Skeletal muscle satellite cell (primary cell): ENCODE results near the gene NOX3.

ENCODE experiments used
- H3K27me3 ChIP-seq: 2 replicates; pipeline ENCODE4 v1.7.0; 2013; ENCODE audit warnings: low read length; ENCODE audit not compliant: control insufficient read depth, insufficient read depth
- H3K36me3 ChIP-seq: 2 replicates; pipeline ENCODE4 v1.7.0; 2013; ENCODE audit warnings: mild to moderate bottlenecking, control low read depth, low read length; ENCODE audit not compliant: insufficient read depth
- H3K4me1 ChIP-seq: 2 replicates; pipeline ENCODE4 v1.7.0; 2013; ENCODE audit warnings: low read length; ENCODE audit not compliant: control insufficient read depth, insufficient read depth
- H3K4me2 ChIP-seq: 2 replicates; pipeline ENCODE4 v1.7.0; 2013; ENCODE audit warnings: mild to moderate bottlenecking, low read length
- H3K4me3 ChIP-seq: 2 replicates; pipeline ENCODE4 v1.7.0; 2013; ENCODE audit warnings: low read length
- H3K9ac ChIP-seq: 2 replicates; pipeline ENCODE4 v1.7.0; 2013; ENCODE audit warnings: mild to moderate bottlenecking, low read depth, low read length, moderate library complexity
- H3K9me3 ChIP-seq: replicated peaks from 2 replicates; pipeline ENCODE4 v1.7.0; 2013; ENCODE audit warnings: mild to moderate bottlenecking, control low read depth, low read length

The NOX3 gene

GRCh38 chr6:155409391-155409790 lies 46.2 kb downstream of the NOX3 start:
- Histone ChIP-seq H3K4me3 (no peak overlapping the region), H3K27me3 (no peaks in the 10 kb centered on the region), H3K9ac (no peak overlapping the region), H3K9me3 (no peaks in the 10 kb centered on the region), H3K36me3 (no peaks in the 10 kb centered on the region), H3K4me1 (no peaks in the 10 kb centered on the region), H3K4me2 (no peak overlapping the region)

- Histone ChIP-seq H3K27me3 (no peaks in the 10 kb centered on the region), H3K4me3 (no peak overlapping the region), H3K9ac (no peak overlapping the region), H3K4me1 (no peaks in the 10 kb centered on the region), H3K36me3 (no peaks in the 10 kb centered on the region), H3K9me3 (no peaks in the 10 kb centered on the region), H3K4me2 (no peak overlapping the region)
These were observed 46.7 kb downstream of the NOX3 start for GRCh38 chr6:155408981-155409380.

GRCh38 chr6:155408231-155408630 lies 47.4 kb downstream of the NOX3 start:
- H3K36me3 ChIP-seq = no peaks in the 10 kb centered on the region
- H3K9ac ChIP-seq = no peak overlapping the region
- no peak overlapping the region for H3K4me2 ChIP-seq
- no peaks in the 10 kb centered on the region for H3K9me3 ChIP-seq
- H3K4me1 ChIP-seq = no peaks in the 10 kb centered on the region
- no peaks in the 10 kb centered on the region for H3K27me3 ChIP-seq
- no peak overlapping the region for H3K4me3 ChIP-seq

GRCh38 chr6:155406801-155407200 lies 48.8 kb downstream of the NOX3 start:
- H3K4me1 ChIP-seq = no peaks in the 10 kb centered on the region
- H3K27me3 ChIP-seq = no peaks in the 10 kb centered on the region
- no peak overlapping the region for H3K4me3 ChIP-seq
- no peaks in the 10 kb centered on the region for H3K9me3 ChIP-seq
- no peaks in the 10 kb centered on the region for H3K36me3 ChIP-seq
- H3K9ac ChIP-seq = no peak overlapping the region
- no peak overlapping the region for H3K4me2 ChIP-seq

GRCh38 chr6:155404937-155405336 lies 50.7 kb downstream of the NOX3 start:
- Histone ChIP-seq H3K4me3 (no peak overlapping the region), H3K27me3 (no peaks in the 10 kb centered on the region), H3K4me1 (no peaks in the 10 kb centered on the region), H3K9ac (no peak overlapping the region), H3K36me3 (no peaks in the 10 kb centered on the region), H3K9me3 (no peaks in the 10 kb centered on the region), H3K4me2 (no peak overlapping the region)

- Histone ChIP-seq H3K27me3 (no peaks in the 10 kb centered on the region), H3K4me1 (no peaks in the 10 kb centered on the region), H3K4me3 (no peak overlapping the region), H3K36me3 (no peaks in the 10 kb centered on the region), H3K9me3 (no peaks in the 10 kb centered on the region), H3K4me2 (no peak overlapping the region), H3K9ac (no peak overlapping the region)
These were observed 52.9 kb downstream of the NOX3 start for GRCh38 chr6:155402656-155403304.

- H3K36me3 ChIP-seq = no peaks in the 10 kb centered on the region
- no peaks in the 10 kb centered on the region for H3K4me1 ChIP-seq
- no peak overlapping the region for H3K4me2 ChIP-seq
- H3K27me3 ChIP-seq = no peaks in the 10 kb centered on the region
- H3K9me3 ChIP-seq = no peaks in the 10 kb centered on the region
- H3K9ac ChIP-seq = no peak overlapping the region
- no peak overlapping the region for H3K4me3 ChIP-seq
These were observed 55.0 kb downstream of the NOX3 start for GRCh38 chr6:155400654-155400965.

GRCh38 chr6:155399745-155400653 lies 55.6 kb downstream of the NOX3 start:
- no peaks in the 10 kb centered on the region for H3K36me3 ChIP-seq
- H3K4me2 ChIP-seq = no peak overlapping the region
- no peak overlapping the region for H3K9ac ChIP-seq
- H3K27me3 ChIP-seq = no peaks in the 10 kb centered on the region
- no peaks in the 10 kb centered on the region for H3K4me1 ChIP-seq
- no peak overlapping the region for H3K4me3 ChIP-seq
- no peaks in the 10 kb centered on the region for H3K9me3 ChIP-seq

GRCh38 chr6:155399062-155399744 lies 56.4 kb downstream of the NOX3 start:
- no peak overlapping the region for H3K9ac ChIP-seq
- no peaks in the 10 kb centered on the region for H3K9me3 ChIP-seq
- no peaks in the 10 kb centered on the region for H3K27me3 ChIP-seq
- H3K4me3 ChIP-seq = no peak overlapping the region
- no peak overlapping the region for H3K4me2 ChIP-seq
- no peaks in the 10 kb centered on the region for H3K36me3 ChIP-seq
- no peaks in the 10 kb centered on the region for H3K4me1 ChIP-seq

GRCh38 chr6:155398701-155399061 lies 57.0 kb downstream of the NOX3 start:
- Histone ChIP-seq H3K4me2 (no peak overlapping the region), H3K4me1 (no peaks in the 10 kb centered on the region), H3K36me3 (no peaks in the 10 kb centered on the region), H3K4me3 (no peak overlapping the region), H3K9me3 (no peaks in the 10 kb centered on the region), H3K9ac (no peak overlapping the region), H3K27me3 (no peaks in the 10 kb centered on the region)

- H3K4me3 ChIP-seq = no peak overlapping the region
- no peaks in the 10 kb centered on the region for H3K4me1 ChIP-seq
- H3K36me3 ChIP-seq = no peaks in the 10 kb centered on the region
- H3K9me3 ChIP-seq = no peaks in the 10 kb centered on the region
- H3K4me2 ChIP-seq = no peak overlapping the region
- no peaks in the 10 kb centered on the region for H3K27me3 ChIP-seq
- no peak overlapping the region for H3K9ac ChIP-seq
These were observed 57.4 kb downstream of the NOX3 start for GRCh38 chr6:155398221-155398620.
